ENCODE data around the gene RPL6. TPM values are rescaled to one million over a fixed set of nuclear protein-coding genes. Genes with fewer than 3 reads are reported as not detected.
"Not testable (repeated sequence)": the region's sequence is repeated elsewhere in the genome, so short reads cannot be mapped to it uniquely, and the experiment has no call there.

RPL6 gene
- total RNA-seq = 1,000 to 10,000 TPM; 1,014 to 1,216 TPM

DNA sequence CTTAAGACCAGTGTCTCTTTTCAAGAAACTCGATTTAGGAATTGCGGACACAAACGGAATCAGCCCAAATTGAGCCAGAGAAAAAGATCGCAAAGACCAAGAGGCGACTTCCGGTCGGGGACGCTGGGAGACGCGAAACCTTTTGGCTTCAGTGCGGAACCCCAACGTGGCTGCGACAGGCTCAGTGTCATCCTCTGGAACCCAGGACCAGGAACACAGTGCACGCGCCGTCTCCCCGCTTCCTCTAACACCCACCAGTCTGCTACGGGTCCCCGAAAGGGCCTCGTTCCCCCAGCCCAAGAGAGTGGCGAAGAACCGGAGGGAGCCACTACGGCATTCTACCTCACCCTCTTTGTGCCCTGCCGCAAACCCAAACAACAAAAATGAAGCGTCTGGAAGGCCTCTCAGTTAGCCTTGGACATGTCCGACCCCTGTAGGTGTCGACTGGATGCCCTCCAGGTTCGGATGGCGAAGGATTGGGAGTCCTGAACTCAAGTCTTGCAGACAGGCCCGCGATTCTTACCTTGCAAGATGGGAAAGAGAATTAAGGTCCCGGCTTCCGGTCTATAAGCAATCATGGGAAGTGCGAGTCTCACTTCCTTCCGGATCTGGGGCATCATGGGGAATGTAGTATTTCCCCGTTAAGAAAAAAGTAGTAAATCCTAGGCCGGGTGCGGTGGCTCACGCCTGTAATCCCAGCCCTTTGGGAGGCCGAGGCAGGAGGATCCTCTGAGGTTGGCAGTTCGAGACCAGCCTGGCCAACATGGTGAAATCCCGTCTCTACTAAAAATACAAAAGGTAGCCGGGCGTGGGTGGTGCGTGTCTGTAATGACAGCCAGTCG is at the start of gene RPL6:
Gene RPL6, minus strand, starts transcription at position 542 of the 842 bp plus-strand sequence. CDS start 949 bp downstream, outside the sequence.
- ATAC-seq (peak; percentile 91 to 97), DNase-seq (ENCODE audit: low spot score) (peak; percentile 86)
- no peaks in the 10 kb centered on the region for H3K9me3 Mint-ChIP-seq
- no peaks in the 10 kb centered on the region for H3K27me3 Mint-ChIP-seq
- H3K4me3 Mint-ChIP-seq = peak within 1 kb of the TSS; percentile 99
- peaks cover 35% of the 10 kb centered on the region for H3K36me3 Mint-ChIP-seq
- H3K27ac Mint-ChIP-seq = peak within 1 kb of the TSS; percentile 99
- H3K4me1 Mint-ChIP-seq (ENCODE audit: low read depth in 2 of 2) = peaks cover 38 to 39% of the 10 kb centered on the region in 2 donors

DNA sequence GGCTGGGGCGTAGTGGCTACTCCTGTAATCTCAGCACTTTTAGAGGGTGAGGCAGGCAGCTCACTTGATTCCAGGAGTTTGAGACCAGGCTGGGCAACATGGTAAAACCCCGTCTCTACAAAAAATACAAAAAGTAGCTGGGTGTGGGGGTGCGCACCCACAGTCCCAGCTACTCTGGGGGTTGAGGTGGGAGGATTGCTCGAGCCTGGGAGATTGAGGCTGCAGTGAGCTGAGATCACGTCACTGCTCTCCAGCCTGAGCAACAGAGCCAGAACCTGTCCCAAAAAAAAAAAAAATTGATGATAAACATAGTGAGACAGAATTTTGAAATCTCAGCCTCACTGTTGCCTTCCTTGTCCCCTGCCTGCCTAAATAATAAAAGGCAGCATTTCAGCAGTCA is 49.3 kb upstream of the RPL6 start:
- DNase-seq (ENCODE audit: low spot score) = no peak
- H3K4me1 Mint-ChIP-seq (ENCODE audit: low read depth in 2 of 2) = peaks cover 0 to 5% of the 10 kb centered on the region in 2 donors
- H3K36me3 Mint-ChIP-seq = peaks cover 31% of the 10 kb centered on the region
- H3K9me3 Mint-ChIP-seq = no peaks in the 10 kb centered on the region
- H3K27ac Mint-ChIP-seq = no peak overlapping the region
- ATAC-seq = no peak
- H3K4me3 Mint-ChIP-seq = no peak overlapping the region
- no peaks in the 10 kb centered on the region for H3K27me3 Mint-ChIP-seq

DNA sequence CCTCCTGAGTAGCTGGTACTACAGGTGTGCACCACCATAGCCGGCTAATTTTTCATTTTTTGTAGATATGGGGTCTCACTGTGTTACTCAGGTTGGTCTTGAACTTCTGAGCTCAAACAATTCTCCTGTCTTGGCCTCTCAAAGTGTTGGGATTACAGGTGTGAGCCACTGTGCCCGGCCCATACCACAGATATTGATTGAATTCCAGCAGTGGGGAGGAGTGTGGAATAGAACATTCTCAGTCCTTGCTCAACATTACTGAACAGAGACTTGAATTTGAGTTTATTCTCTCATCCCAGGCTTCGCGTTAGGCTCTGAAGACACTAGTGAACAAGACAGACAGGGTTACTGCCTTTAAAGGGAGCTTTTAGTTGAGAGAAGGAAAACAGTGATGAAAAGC is 48.9 kb upstream of the RPL6 start:
- ATAC-seq = no peak
- H3K4me3 Mint-ChIP-seq = no peak overlapping the region
- no peak for DNase-seq (ENCODE audit: low spot score)
- H3K36me3 Mint-ChIP-seq = peaks cover 31% of the 10 kb centered on the region
- no peak overlapping the region for H3K27ac Mint-ChIP-seq
- peaks cover 0 to 3% of the 10 kb centered on the region in 2 donors for H3K4me1 Mint-ChIP-seq (ENCODE audit: low read depth in 2 of 2)
- H3K9me3 Mint-ChIP-seq = no peaks in the 10 kb centered on the region
- no peaks in the 10 kb centered on the region for H3K27me3 Mint-ChIP-seq

DNA sequence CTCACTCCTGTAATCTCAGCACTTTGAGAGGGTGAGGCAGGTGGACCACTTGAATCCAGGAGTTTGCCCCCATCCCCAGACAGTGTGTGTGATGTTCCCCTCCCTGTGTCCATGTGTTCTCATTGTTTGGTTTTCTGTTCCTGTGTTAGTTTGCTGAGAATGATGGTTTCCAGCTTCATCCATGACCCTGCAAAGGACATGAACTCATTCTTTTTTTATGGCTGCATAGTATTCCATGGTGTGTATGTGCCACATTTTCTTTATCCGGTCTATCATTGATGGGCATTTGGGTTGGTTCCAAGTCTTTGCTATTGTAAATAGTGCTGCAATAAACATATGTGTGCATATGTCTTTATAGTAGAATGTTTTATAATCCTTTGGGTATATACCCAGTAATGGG is 47.7 kb upstream of the RPL6 start:
- H3K9me3 Mint-ChIP-seq = not testable (repeated sequence)

DNA sequence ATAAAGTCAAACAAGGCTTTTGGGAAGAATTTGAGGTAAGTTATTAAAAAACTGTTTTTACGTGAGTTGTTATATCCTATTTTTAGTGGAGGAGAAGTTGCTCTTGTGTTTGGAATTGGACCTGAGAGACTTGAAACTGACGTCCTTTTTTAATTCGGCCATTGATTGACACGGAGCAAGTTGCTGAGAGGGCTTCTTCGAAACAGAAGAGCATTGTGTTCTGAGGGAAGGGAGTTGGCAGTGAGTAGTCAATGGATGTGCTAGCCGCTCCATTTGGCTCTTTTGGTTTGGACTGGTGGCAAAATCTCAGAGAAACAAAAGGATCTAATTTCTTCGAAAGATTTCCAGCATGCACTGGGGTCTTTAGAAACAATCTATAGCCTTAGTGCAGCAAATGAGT is 46.6 kb upstream of the RPL6 start:
- Mint-ChIP-seq H3K27ac (no peak overlapping the region), H3K9me3 (no peaks in the 10 kb centered on the region), H3K4me1 (ENCODE audit: low read depth in 2 of 2) (peaks cover 0 to 3% of the 10 kb centered on the region in 2 donors), H3K4me3 (no peak overlapping the region), H3K36me3 (peaks cover 33% of the 10 kb centered on the region), H3K27me3 (no peaks in the 10 kb centered on the region)
- DNase-seq (ENCODE audit: low spot score) (no peak), ATAC-seq (no peak)

More for the DNA sequence above, 47.7 kb upstream of the RPL6 start:
- not testable (repeated sequence) for DNase-seq (ENCODE audit: low spot score); ATAC-seq; H3K4me1 Mint-ChIP-seq (ENCODE audit: low read depth in 2 of 2); H3K27me3 Mint-ChIP-seq; H3K4me3 Mint-ChIP-seq; H3K27ac Mint-ChIP-seq
- peaks cover 36% of the 10 kb centered on the region for H3K36me3 Mint-ChIP-seq

DNA sequence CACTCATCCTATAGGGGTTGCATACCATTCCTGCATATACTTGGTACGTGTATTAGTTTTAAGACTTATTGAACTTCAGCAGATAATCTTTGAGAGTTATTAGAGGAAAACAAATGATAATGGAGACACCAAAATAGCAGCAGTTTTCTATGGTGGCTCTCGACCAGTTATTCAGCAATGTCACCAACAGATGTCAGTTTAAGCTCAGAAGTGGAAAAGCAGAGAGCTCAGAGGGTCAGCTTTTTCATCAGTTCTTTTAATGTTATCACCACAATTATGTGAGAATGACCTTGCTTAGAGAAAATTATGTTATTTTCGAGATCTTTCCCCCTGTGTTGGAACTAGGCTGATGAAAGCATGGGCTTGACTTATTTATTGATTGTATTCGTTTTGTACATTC is 41.3 kb upstream of the RPL6 start:
- Mint-ChIP-seq H3K4me1 (ENCODE audit: low read depth in 2 of 2) (peaks cover 7 to 9% of the 10 kb centered on the region in 2 donors), H3K27me3 (no peaks in the 10 kb centered on the region), H3K4me3 (no peak overlapping the region), H3K9me3 (no peaks in the 10 kb centered on the region), H3K27ac (no peak overlapping the region), H3K36me3 (peaks cover 14% of the 10 kb centered on the region)
- DNase-seq (ENCODE audit: low spot score) = no peak
- no peak for ATAC-seq

DNA sequence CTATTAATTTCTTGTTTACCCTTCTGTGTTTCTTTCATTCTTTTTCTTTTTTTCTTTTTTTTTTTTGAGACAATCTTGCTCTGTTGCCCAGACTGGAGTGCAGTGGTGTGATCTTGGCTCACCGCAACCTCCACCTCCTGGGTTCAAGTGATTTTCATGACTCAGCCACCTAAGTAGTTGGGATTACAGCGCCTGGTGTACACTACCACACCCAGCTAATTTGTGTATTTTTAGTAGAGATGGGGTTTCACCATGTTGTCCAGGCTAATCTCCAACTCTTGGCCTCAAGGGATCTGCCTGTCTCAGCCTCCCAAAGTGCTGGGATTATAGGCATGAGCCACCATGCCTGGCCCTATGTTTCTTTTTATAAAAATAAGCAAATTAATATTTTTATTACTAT is 38.8 kb upstream of the RPL6 start:
- peaks cover 7 to 11% of the 10 kb centered on the region in 2 donors for H3K4me1 Mint-ChIP-seq (ENCODE audit: low read depth in 2 of 2)
- not testable (repeated sequence) for H3K36me3 Mint-ChIP-seq; H3K9me3 Mint-ChIP-seq; H3K4me3 Mint-ChIP-seq; DNase-seq (ENCODE audit: low spot score); ATAC-seq; H3K27me3 Mint-ChIP-seq; H3K27ac Mint-ChIP-seq

DNA sequence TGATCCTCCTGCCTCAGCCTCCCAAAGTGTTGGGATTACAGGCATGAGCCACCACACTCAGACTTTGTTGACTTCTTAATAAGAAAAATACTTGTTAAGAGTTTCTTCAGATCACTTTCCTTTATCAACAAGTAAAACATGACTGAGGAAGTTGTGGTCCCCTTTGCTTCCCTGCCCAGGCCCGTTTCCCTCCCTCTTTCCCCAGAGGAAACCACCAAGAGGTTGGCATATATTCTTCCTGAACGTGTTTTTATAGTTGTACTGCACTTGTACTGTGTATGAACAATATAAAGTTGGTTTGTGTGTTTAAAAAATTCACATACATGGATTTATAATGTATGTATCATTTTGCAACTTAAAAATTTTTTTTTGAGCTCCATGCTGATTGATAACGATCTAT is 37.7 kb upstream of the RPL6 start:
- ATAC-seq (no peak), DNase-seq (ENCODE audit: low spot score) (no peak)
- H3K4me3 Mint-ChIP-seq = peak overlapping the region; percentile 20
- peak overlapping the region; percentile 64 to 65 for H3K27ac Mint-ChIP-seq
- H3K36me3 Mint-ChIP-seq = no peaks in the 10 kb centered on the region
- H3K9me3 Mint-ChIP-seq = no peaks in the 10 kb centered on the region
- peaks cover 7 to 11% of the 10 kb centered on the region in 2 donors for H3K4me1 Mint-ChIP-seq (ENCODE audit: low read depth in 2 of 2)
- H3K27me3 Mint-ChIP-seq = no peaks in the 10 kb centered on the region

DNA sequence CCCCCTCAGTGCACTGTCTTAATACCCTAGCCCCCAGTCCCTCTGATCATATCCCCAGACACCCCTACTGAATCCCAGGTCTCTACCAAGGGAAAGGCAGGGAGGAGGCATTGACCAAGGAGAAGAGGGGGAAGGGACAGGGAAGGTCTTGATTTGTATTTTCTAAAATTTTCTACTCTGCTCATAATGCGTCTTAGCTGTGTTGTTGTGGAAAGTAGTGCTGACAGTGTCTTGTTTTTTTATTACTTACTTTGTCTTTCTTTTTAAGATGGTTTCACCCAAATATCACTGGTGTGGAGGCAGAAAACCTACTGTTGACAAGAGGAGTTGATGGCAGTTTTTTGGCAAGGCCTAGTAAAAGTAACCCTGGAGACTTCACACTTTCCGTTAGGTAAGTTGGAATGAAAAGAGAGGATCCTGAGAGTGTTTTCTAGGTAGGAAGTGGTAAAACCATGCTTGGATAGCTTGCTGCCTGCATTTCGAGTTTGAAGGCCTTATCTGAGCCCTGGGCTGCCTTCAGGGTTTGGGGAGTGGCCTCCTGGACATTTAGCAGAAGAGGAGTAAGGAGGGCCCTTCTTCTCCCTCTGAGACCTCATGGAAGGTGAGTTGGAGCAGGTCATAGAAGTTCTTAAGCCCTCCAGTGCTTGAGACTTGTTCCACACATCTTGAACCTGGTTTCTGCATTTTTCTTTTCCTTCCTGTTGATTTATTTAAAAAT is 36.8 kb upstream of the RPL6 start:
- no peak overlapping the region for H3K4me3 Mint-ChIP-seq
- no peaks in the 10 kb centered on the region for H3K27me3 Mint-ChIP-seq
- DNase-seq (ENCODE audit: low spot score) (no peak), ATAC-seq (no peak)
- H3K4me1 Mint-ChIP-seq (ENCODE audit: low read depth in 2 of 2) = peaks cover 7 to 11% of the 10 kb centered on the region in 2 donors
- no peaks in the 10 kb centered on the region for H3K9me3 Mint-ChIP-seq
- H3K36me3 Mint-ChIP-seq = no peaks in the 10 kb centered on the region
- H3K27ac Mint-ChIP-seq = peak overlapping the region in 1 of 2 donors; percentile 64

DNA sequence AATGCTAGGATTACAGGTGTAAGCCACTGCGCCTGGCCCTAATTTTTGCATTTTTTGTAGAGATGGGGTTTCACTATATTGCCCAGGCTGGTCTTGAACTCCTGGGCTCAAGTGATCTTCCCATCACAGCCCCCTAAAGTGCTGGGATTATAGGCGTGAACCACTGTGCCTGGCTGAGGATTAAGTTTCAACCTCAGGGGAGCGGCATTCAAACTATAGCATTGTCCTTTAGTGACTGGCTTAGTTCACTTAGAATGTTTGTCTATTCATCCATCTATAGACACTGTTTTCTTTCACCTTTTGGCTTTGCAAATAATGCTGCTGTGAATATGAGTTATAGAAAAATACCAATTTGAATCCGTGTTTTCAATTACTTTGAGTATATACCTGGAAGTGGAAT is 34.5 kb upstream of the RPL6 start:
- Mint-ChIP-seq H3K9me3 (no peaks in the 10 kb centered on the region), H3K36me3 (no peaks in the 10 kb centered on the region), H3K4me1 (ENCODE audit: low read depth in 2 of 2) (peaks cover 7 to 11% of the 10 kb centered on the region in 2 donors), H3K27me3 (no peaks in the 10 kb centered on the region), H3K4me3 (no peak overlapping the region), H3K27ac (no peak overlapping the region)
- no peak for DNase-seq (ENCODE audit: low spot score)
- no peak for ATAC-seq

DNA sequence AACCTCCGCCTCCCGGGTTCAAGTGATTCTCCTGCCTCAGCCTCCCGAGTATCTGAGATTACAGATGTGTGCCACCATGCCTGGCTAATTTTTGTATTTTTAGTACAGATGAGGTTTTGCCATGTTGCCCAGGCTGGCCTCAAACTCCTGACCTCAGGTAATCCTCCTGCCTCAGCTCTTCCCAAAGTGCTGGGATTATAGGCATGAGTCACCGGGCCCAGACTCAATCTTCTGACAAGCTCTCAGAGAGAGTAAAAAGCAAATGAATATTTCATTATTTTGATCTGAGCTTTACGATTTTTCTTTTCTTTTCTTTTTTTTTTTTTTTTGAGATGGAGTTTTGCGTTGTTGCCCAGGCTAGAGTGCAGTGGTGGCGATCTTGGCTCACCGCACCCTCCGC is 31.2 kb upstream of the RPL6 start:
- not testable (repeated sequence) for H3K27ac Mint-ChIP-seq; DNase-seq (ENCODE audit: low spot score); H3K4me3 Mint-ChIP-seq; H3K36me3 Mint-ChIP-seq; ATAC-seq; H3K27me3 Mint-ChIP-seq; H3K9me3 Mint-ChIP-seq
- H3K4me1 Mint-ChIP-seq (ENCODE audit: low read depth in 2 of 2) = peaks cover 6 to 12% of the 10 kb centered on the region in 2 donors

DNA sequence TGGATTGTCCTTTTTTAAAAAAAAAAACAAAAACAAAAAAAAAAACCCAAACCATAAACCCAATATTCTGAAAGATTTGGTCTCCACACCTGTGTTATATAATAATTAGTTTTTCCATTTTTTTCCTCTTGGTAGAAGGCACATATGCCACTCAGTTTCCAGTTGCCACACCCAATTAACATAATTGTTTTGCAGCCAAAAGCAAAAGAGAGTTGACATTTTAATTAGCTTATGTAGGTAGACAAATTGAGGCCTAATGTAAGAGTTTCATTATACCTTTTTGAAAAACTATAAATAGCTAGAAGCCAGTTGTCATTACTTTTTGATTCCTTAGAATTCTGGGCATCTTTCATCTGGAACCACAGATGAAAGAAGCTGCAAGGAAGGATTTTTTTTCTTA is 30.4 kb upstream of the RPL6 start:
- no peak for DNase-seq (ENCODE audit: low spot score)
- Mint-ChIP-seq H3K27me3 (no peaks in the 10 kb centered on the region), H3K4me1 (ENCODE audit: low read depth in 2 of 2) (peaks cover 6 to 11% of the 10 kb centered on the region in 2 donors), H3K4me3 (no peak overlapping the region), H3K27ac (no peak overlapping the region), H3K36me3 (no peaks in the 10 kb centered on the region), H3K9me3 (no peaks in the 10 kb centered on the region)
- no peak for ATAC-seq

DNA sequence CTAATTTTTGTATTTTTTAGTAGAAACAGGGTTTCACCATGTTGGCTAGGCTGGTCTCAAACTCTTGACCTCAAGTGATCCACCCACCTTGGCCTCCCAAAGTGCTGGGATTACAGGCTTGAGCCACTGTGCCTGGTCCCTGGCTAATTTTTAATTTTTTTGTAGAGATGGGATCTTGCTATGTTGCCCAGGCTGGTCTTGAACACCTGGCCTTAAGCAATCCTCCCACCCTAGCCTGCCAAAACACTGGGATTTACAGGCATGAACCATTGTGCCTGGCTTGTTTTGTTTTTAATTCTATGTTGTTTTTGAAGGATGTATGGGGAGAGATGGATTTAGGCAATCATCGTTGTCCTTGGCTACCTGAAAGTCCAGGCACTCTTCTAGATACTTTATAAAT is 29.2 kb upstream of the RPL6 start:
- DNase-seq (ENCODE audit: low spot score); ATAC-seq; H3K36me3 Mint-ChIP-seq; H3K27me3 Mint-ChIP-seq; H3K4me3 Mint-ChIP-seq; H3K27ac Mint-ChIP-seq; H3K9me3 Mint-ChIP-seq: not testable (repeated sequence)
- H3K4me1 Mint-ChIP-seq (ENCODE audit: low read depth in 2 of 2) = peaks cover 6 to 12% of the 10 kb centered on the region in 2 donors

DNA sequence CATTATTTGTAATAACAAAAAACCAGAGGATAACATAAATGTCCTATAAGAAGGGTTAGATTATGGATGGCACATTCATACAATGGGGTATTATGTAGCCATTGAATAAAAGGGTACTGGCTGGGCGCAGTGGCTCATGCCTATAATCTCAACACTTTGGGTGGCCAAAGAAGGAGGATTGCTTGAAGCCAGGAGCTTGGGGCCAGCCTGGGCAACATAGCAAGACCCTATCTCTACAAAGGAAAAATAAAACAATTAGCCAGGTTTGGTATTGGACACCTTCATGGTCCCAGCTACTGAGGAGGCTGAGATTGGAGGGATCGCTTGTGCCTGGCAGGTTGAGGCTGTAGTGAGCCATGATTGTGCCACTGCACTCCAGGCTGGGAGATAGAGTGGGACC is 24.1 kb upstream of the RPL6 start:
- H3K9me3 Mint-ChIP-seq = no peaks in the 10 kb centered on the region
- H3K36me3 Mint-ChIP-seq = peaks cover 4% of the 10 kb centered on the region
- ATAC-seq (no peak), DNase-seq (ENCODE audit: low spot score) (no peak)
- peaks cover 20 to 24% of the 10 kb centered on the region in 2 donors for H3K4me1 Mint-ChIP-seq (ENCODE audit: low read depth in 2 of 2)
- H3K27ac Mint-ChIP-seq = no peak overlapping the region
- no peaks in the 10 kb centered on the region for H3K27me3 Mint-ChIP-seq
- no peak overlapping the region for H3K4me3 Mint-ChIP-seq

Data from natural killer cell treated with Interleukin-12 subunit alpha and Interleukin-12 subunit beta and Interleukin-15 and Interleukin-18, amount 100 ng/mL, for 72 hours (primary cell).